Measurements from ENCODE around the gene CNN3. TPM values are rescaled to one million over a fixed set of nuclear protein-coding genes. Genes with fewer than 3 reads are reported as not detected.

Gene CNN3
- total and polyA plus RNA-seq, 7 donors = 12.4 to 46.2 (median 19.2) TPM

DNA sequence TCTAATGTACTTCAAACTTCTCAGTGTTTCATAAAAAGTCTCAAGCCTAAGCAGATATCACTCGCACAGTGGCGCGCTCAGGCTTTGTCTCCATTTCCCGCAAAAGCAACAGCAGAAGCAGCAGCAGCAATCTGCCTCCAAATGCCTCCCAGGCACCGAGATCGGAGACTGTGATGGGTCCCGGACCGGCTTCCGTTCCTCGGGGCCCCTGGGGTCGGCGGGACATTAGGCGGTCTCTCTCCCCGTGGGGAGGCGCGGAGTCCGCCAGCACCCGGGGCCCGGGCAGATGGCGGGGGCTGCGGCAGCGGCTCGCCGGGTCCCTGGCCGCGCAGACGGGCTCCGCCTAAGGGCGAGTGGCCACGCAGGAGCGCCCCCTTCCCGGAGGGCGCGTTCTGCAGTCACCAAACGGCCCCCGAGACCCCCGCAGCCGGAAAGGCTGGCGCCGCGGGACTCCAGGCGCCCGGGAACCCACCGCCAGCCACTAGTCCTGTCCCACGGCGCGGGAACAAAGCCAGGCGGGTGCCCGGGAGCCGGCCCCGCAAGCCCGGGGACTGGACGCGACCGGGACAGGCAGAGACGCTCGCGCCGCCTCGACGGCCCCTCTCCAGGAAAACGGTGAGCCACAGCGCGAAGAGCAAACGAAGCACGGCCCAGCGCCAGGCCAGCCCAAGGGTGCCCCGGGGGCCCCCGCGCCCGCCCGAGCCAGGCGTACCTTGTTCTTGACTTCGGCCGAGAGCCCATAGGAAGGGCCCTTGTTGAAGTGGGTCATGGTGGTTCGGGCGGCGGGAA lies 590 bp downstream of the CNN3 start:
- Histone ChIP-seq H3K27ac (peak overlapping the region; percentile 80), H3K4me1 (peaks cover 5% of the 10 kb centered on the region), H3K27me3 (ENCODE audit: insufficient read depth in 3 of 3, low read length in 2 of 3) (peaks cover 0 to 67% (median 21%) of the 10 kb centered on the region in 3 donors), H3K4me3 (peak overlapping the region; percentile 71), H3K9me3 (no peaks in the 10 kb centered on the region), H3K36me3 (ENCODE audit: insufficient read depth in 1 of 2, low read depth in 1 of 2) (no peaks in the 10 kb centered on the region)
- DNase-seq (peak; percentile 60 to 69), ATAC-seq (peak; percentile 43 to 66 (median 48))
- 0 to 1% (median 0%) methylated on average over 61 to 78 of the region's 78 CpGs for WGBS, 3 donors
- TF ChIP-seq, protein P1, sequence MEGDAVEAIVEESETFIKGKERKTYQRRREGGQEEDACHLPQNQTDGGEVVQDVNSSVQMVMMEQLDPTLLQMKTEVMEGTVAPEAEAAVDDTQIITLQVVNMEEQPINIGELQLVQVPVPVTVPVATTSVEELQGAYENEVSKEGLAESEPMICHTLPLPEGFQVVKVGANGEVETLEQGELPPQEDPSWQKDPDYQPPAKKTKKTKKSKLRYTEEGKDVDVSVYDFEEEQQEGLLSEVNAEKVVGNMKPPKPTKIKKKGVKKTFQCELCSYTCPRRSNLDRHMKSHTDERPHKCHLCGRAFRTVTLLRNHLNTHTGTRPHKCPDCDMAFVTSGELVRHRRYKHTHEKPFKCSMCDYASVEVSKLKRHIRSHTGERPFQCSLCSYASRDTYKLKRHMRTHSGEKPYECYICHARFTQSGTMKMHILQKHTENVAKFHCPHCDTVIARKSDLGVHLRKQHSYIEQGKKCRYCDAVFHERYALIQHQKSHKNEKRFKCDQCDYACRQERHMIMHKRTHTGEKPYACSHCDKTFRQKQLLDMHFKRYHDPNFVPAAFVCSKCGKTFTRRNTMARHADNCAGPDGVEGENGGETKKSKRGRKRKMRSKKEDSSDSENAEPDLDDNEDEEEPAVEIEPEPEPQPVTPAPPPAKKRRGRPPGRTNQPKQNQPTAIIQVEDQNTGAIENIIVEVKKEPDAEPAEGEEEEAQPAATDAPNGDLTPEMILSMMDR (IDR thresholded peaks at IDR 0.05) = peak; percentile 4
- intact Hi-C loops (cut with DNase I) = loop anchor here in 1 of 2 donors (2.0 to 5.0 kb wide), 3 partner anchors 46 to 116 kb away; no protein-coding TSS in a partner anchor

GRCh38 chr1:94925561-94926125 lies 1.3 kb downstream of the CNN3 start:
- intact Hi-C loops (cut with DNase I) = loop anchor here in 1 of 2 donors (2.0 to 5.0 kb wide), 3 partner anchors 47 to 117 kb away; no protein-coding TSS in a partner anchor
- H3K4me1 ChIP-seq = peaks cover 8% of the 10 kb centered on the region

DNA sequence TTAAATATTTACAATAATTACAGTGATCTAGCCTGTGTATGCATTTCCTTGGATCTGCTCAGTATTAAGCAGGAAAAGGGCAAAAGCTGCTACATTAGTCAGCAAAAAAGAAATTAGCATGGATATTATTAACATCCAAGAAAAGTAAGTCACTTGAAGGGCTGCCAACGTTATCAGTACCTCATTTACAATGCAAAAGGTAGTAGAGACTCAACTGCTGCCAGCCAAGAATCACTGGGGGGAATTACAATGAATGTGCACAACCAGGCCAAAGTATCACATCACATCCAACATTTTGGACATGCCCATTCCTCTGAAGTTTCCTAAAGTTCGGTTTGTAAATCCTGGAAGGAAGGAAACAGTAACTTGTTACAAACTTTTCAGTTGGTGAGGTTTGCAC lies 1.9 kb downstream of the CNN3 start:
- WGBS, 3 donors = 5 to 23% (median 11%) methylated on average over 2 of the region's 2 CpGs
- peak overlapping the region; percentile 80 for H3K27ac ChIP-seq
- DNase-seq = no peak
- TF ChIP-seq, protein P1 (IDR thresholded peaks at IDR 0.05) = no peak
- H3K4me1 ChIP-seq = peaks cover 12% of the 10 kb centered on the region
- peak overlapping the region; percentile 71 for H3K4me3 ChIP-seq
- ATAC-seq = no peak
- intact Hi-C loops (cut with DNase I) = loop anchor here in 1 of 2 donors (5.0 kb wide), 2 partner anchors 47 to 117 kb away; no protein-coding TSS in a partner anchor
- peaks cover 0 to 65% (median 21%) of the 10 kb centered on the region in 3 donors for H3K27me3 ChIP-seq (ENCODE audit: insufficient read depth in 3 of 3, low read length in 2 of 3)
- H3K36me3 ChIP-seq (ENCODE audit: insufficient read depth in 1 of 2, low read depth in 1 of 2) = no peaks in the 10 kb centered on the region
- no peaks in the 10 kb centered on the region for H3K9me3 ChIP-seq

More at GRCh38 chr1:94925561-94926125, 1.3 kb downstream of the CNN3 start:
- Histone ChIP-seq H3K4me3 (peak overlapping the region; percentile 71), H3K9me3 (no peaks in the 10 kb centered on the region), H3K36me3 (ENCODE audit: insufficient read depth in 1 of 2, low read depth in 1 of 2) (no peaks in the 10 kb centered on the region), H3K27me3 (ENCODE audit: insufficient read depth in 3 of 3, low read length in 2 of 3) (peaks cover 0 to 67% (median 21%) of the 10 kb centered on the region in 3 donors), H3K27ac (peak overlapping the region; percentile 80)
- WGBS, 3 donors = 2% methylated on average over 23 of the region's 23 CpGs
- ATAC-seq = peak in 3 of 4 donors; percentile 36 to 48 (median 43)
- TF ChIP-seq, protein P1 (IDR thresholded peaks at IDR 0.05) = no peak
- peak; percentile 66 to 72 for DNase-seq

DNA sequence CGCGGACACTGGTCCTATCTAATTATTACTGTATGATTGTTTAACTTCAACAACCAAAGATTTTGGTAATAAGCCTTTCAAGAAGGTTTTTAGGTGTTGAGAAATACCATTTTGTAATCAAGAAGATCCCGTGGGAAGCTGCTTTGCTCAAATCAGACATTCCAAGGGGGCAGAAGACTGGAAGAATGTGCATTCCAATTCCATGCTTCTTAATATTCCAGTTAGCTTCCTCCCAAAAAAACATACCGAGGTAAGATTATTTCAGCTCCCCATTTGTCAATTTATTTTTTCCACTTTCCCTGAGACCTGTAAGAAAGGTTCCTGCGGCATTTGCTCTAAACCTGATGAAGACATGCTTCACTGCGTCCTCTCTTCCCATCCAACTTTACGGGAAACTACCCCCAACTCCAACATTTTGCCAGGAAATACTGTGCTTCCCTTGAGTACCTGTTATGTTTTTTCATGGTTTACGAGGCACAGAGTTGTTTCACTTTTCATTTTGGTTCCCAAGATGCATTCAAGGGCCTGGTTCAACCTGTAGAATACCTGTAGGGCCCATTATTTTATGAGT lies 4.1 kb downstream of the CNN3 start:
- H3K9me3 ChIP-seq = no peaks in the 10 kb centered on the region
- no peak overlapping the region for H3K27ac ChIP-seq
- DNase-seq = no peak
- no peak for ATAC-seq
- WGBS, 3 donors = 30 to 47% (median 34%) methylated on average over 8 of the region's 8 CpGs
- H3K4me3 ChIP-seq = peak overlapping the region; percentile 71
- peaks cover 0 to 58% (median 21%) of the 10 kb centered on the region in 3 donors for H3K27me3 ChIP-seq (ENCODE audit: insufficient read depth in 3 of 3, low read length in 2 of 3)
- H3K4me1 ChIP-seq = peaks cover 12% of the 10 kb centered on the region
- TF ChIP-seq, protein P1 (IDR thresholded peaks at IDR 0.05) = no peak
- no peaks in the 10 kb centered on the region for H3K36me3 ChIP-seq (ENCODE audit: insufficient read depth in 1 of 2, low read depth in 1 of 2)
- intact Hi-C loops (cut with DNase I) = no loop called here
